CD4-positive, alpha-beta T cell treated with Interleukin-4 for 1 hour (primary cell): ENCODE data around the gene TDRD10.

Source experiments
- DNase-seq, 2 donors: peaks; one replicate each; pipeline ENCODE4 v3.0.0-alpha.2; 2020 to 2022

The TDRD10 gene

GRCh38 chr1:154502066-154502743 is at the start of gene TDRD10, which contains the start of gene SHE:
TSS of gene TDRD10 (plus strand) at chr1:154502219. CDS start at chr1:154506904, 4,685 bp downstream.
TSS of gene SHE (minus strand) at chr1:154502412. CDS start at chr1:154502026, 386 bp downstream.
- no peak for DNase-seq

- DNase-seq, result no peak
These were observed 48.9 kb upstream of the TDRD10 start for GRCh38 chr1:154453161-154453560.

- no peak for DNase-seq
These were observed 48.3 kb upstream of the TDRD10 start for GRCh38 chr1:154453574-154454352.

- DNase-seq, result peak in 1 of 2 donors; percentile 17
These were observed 47.5 kb upstream of the TDRD10 start for GRCh38 chr1:154454386-154455120.

- peak in 1 of 2 donors; percentile 31 for DNase-seq
These were observed 45.4 kb upstream of the TDRD10 start for GRCh38 chr1:154456631-154457030.

- DNase-seq, result no peak
These were observed 42.9 kb upstream of the TDRD10 start for GRCh38 chr1:154459080-154459479.

- no peak for DNase-seq
These were observed 41.2 kb upstream of the TDRD10 start for GRCh38 chr1:154460695-154461260.

GRCh38 chr1:154463512-154463990 is 38.5 kb upstream of the TDRD10 start:
- DNase-seq, result peak; percentile 53 to 79

GRCh38 chr1:154465621-154466195 is 36.3 kb upstream of the TDRD10 start:
- DNase-seq, result no peak

GRCh38 chr1:154466206-154466605 is 35.8 kb upstream of the TDRD10 start:
- DNase-seq, result peak in 1 of 2 donors; percentile 18

- peak in 1 of 2 donors; percentile 28 for DNase-seq
These were observed 35.0 kb upstream of the TDRD10 start for GRCh38 chr1:154466921-154467417.

- DNase-seq, result peak in 1 of 2 donors; percentile 45
These were observed 34.5 kb upstream of the TDRD10 start for GRCh38 chr1:154467434-154468102.

GRCh38 chr1:154468535-154469250 is 33.3 kb upstream of the TDRD10 start:
- no peak for DNase-seq

- DNase-seq, result no peak
These were observed 32.0 kb upstream of the TDRD10 start for GRCh38 chr1:154469844-154470560.

- DNase-seq, result no peak
These were observed 30.7 kb upstream of the TDRD10 start for GRCh38 chr1:154471304-154471703.

GRCh38 chr1:154474802-154475201 is 27.2 kb upstream of the TDRD10 start:
- DNase-seq, result no peak

GRCh38 chr1:154476791-154477190 is 25.2 kb upstream of the TDRD10 start:
- DNase-seq, result no peak

GRCh38 chr1:154478013-154478412 is 24.0 kb upstream of the TDRD10 start:
- no peak for DNase-seq

- DNase-seq, result peak; percentile 14 to 48
These were observed 23.4 kb upstream of the TDRD10 start for GRCh38 chr1:154478639-154479038.

GRCh38 chr1:154479764-154480421 is 22.1 kb upstream of the TDRD10 start:
- peak; percentile 69 to 83 for DNase-seq
